ENCODE measurements around the gene ARHGAP26. TPM values are rescaled to one million over a fixed set of nuclear protein-coding genes. Genes with fewer than 3 reads are reported as not detected.

Gene ARHGAP26
- total RNA-seq, 5 donors from 2014 or later (not counting 1 experiment from before 2014, with no cell fraction given), result 22.8 to 49.3 (median 28.3) TPM

DNA sequence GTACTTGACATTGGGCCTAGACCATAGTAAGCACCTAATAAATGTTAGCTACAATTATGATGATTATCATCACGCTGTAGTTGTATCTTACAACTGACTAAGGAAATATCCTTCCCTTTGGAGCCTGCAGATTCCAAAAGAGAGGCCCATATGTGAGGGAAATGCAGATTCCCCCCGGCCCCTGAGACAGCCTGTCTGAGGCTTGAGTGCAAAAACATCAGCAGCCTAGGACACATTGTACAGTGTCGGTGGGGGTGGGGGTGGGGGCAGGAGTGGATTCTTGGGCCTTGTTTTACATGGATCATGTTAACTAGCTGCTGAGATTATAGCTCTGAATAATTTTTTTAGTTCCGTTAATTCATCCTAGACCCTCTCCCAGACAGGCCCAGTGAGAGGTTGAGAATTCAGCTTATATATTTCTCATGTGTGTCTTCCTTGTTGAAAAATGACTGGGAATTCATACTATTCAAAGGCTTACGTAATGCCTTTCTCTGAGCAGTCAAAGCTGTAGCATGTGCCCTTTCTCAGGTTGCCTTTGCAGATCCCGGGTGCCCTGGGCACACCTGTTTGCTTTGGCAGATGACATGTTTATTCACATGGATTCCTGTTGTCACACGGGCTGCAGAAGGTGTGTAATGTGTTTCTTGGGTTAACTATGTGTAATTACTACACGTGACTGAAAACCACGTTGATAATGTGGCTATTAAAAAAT lies 370.5 kb downstream of the ARHGAP26 start:
- peaks cover 0 to 10% of the 10 kb centered on the region in 2 donors for H3K36me3 ChIP-seq (ENCODE audit: control insufficient read depth in 2 of 2, extremely low read depth in 1 of 2, insufficient read depth in 1 of 2, low read length in 1 of 2)
- H3K4me3 ChIP-seq (ENCODE audit: control insufficient read depth in 1 of 2, extremely low read depth in 1 of 2, low read length in 1 of 2), result no peak overlapping the region
- H3K27ac Mint-ChIP-seq, result no peak overlapping the region
- peaks cover 28% of the 10 kb centered on the region for H3K36me3 Mint-ChIP-seq
- DNase-seq (no peak), ATAC-seq (replicated peaks in 1 of 4) (no peak)
- H3K27me3 ChIP-seq (replicated peaks in 1 of 2; ENCODE audit: control insufficient read depth in 2 of 2, extremely low read depth in 1 of 2, insufficient read depth in 2 of 2, low read length in 1 of 2), result no peaks in the 10 kb centered on the region
- H3K27me3 Mint-ChIP-seq, result no peaks in the 10 kb centered on the region
- ChIA-PET POLR2A (no interaction called here), CTCF (no interaction called here)
- no peaks in the 10 kb centered on the region for H3K9me3 ChIP-seq
- whole genome bisulfite sequencing (ENCODE audit: insufficient coverage), result 100% methylated on average over 5 of the region's 9 CpGs
- no peaks in the 10 kb centered on the region for H3K9me3 Mint-ChIP-seq
- H3K4me3 Mint-ChIP-seq, result no peak overlapping the region
- no peak overlapping the region for H3K27ac ChIP-seq (ENCODE audit: low read length)
- H3K4me1 Mint-ChIP-seq, result peaks cover 0 to 5% (median 0%) of the 10 kb centered on the region in 3 donors
- H3K4me1 ChIP-seq (ENCODE audit: control insufficient read depth in 1 of 2, extremely low read depth in 1 of 2, insufficient read depth in 2 of 2, low read length in 2 of 2), result no peaks in the 10 kb centered on the region

DNA sequence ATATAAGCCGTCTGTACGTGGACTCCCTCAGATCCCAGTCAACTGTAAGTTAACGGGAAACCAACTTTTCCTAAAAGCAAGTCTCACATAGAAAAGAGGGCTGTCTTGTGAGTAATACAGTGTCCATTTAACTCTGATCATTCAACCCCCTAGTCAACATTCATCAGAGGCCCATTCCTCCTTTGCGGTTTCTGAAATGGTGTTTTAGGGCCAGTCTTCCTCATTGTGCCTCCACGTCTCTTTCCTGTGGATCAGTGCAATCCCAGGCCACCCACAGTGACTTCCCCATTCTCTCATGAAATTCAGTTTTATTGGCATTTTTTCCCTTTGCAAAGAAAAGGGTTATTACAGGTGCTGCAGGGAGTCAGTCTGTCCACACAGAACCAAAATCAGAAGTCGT lies 371.5 kb downstream of the ARHGAP26 start:
- no peaks in the 10 kb centered on the region for H3K9me3 ChIP-seq
- H3K4me3 Mint-ChIP-seq, result no peak overlapping the region
- ChIA-PET POLR2A (no interaction called here), CTCF (no interaction called here)
- no peak overlapping the region for H3K27ac ChIP-seq (ENCODE audit: low read length)
- H3K4me1 ChIP-seq (ENCODE audit: control insufficient read depth in 1 of 2, extremely low read depth in 1 of 2, insufficient read depth in 2 of 2, low read length in 2 of 2), result no peaks in the 10 kb centered on the region
- H3K36me3 ChIP-seq (ENCODE audit: control insufficient read depth in 2 of 2, extremely low read depth in 1 of 2, insufficient read depth in 1 of 2, low read length in 1 of 2), result peaks cover 0 to 10% of the 10 kb centered on the region in 2 donors
- H3K27me3 Mint-ChIP-seq, result no peaks in the 10 kb centered on the region
- DNase-seq (no peak), ATAC-seq (replicated peaks in 1 of 4) (no peak)
- H3K36me3 Mint-ChIP-seq, result peaks cover 26% of the 10 kb centered on the region
- no peak overlapping the region for H3K27ac Mint-ChIP-seq
- no peak overlapping the region for H3K4me3 ChIP-seq (ENCODE audit: control insufficient read depth in 1 of 2, extremely low read depth in 1 of 2, low read length in 1 of 2)
- H3K4me1 Mint-ChIP-seq, result peaks cover 0 to 5% (median 0%) of the 10 kb centered on the region in 3 donors
- H3K27me3 ChIP-seq (replicated peaks in 1 of 2; ENCODE audit: control insufficient read depth in 2 of 2, extremely low read depth in 1 of 2, insufficient read depth in 2 of 2, low read length in 1 of 2), result no peaks in the 10 kb centered on the region
- H3K9me3 Mint-ChIP-seq, result no peaks in the 10 kb centered on the region
- WGBS (ENCODE audit: insufficient coverage), result 100% methylated on average over 1 of the region's 6 CpGs

GRCh38 chr5:143142596-143143435 lies 372.6 kb downstream of the ARHGAP26 start:
- Histone ChIP-seq H3K27me3 (replicated peaks in 1 of 2; ENCODE audit: control insufficient read depth in 2 of 2, extremely low read depth in 1 of 2, insufficient read depth in 2 of 2, low read length in 1 of 2) (no peaks in the 10 kb centered on the region), H3K9me3 (no peaks in the 10 kb centered on the region), H3K4me3 (ENCODE audit: control insufficient read depth in 1 of 2, extremely low read depth in 1 of 2, low read length in 1 of 2) (no peak overlapping the region), H3K27ac (ENCODE audit: low read length) (no peak overlapping the region), H3K4me1 (ENCODE audit: control insufficient read depth in 1 of 2, extremely low read depth in 1 of 2, insufficient read depth in 2 of 2, low read length in 2 of 2) (no peaks in the 10 kb centered on the region), H3K36me3 (ENCODE audit: control insufficient read depth in 2 of 2, extremely low read depth in 1 of 2, insufficient read depth in 1 of 2, low read length in 1 of 2) (peaks cover 5 to 17% of the 10 kb centered on the region in 2 donors)
- ATAC-seq (replicated peaks in 1 of 4) (no peak), DNase-seq (no peak)
- no peaks in the 10 kb centered on the region for H3K27me3 Mint-ChIP-seq
- 98% methylated on average over 5 of the region's 8 CpGs for WGBS (ENCODE audit: insufficient coverage)
- no peak overlapping the region for H3K27ac Mint-ChIP-seq
- peaks cover 0 to 5% (median 0%) of the 10 kb centered on the region in 3 donors for H3K4me1 Mint-ChIP-seq
- ChIA-PET POLR2A (no interaction called here), CTCF (no interaction called here)
- H3K4me3 Mint-ChIP-seq, result no peak overlapping the region
- no peaks in the 10 kb centered on the region for H3K9me3 Mint-ChIP-seq
- H3K36me3 Mint-ChIP-seq, result peaks cover 32% of the 10 kb centered on the region

DNA sequence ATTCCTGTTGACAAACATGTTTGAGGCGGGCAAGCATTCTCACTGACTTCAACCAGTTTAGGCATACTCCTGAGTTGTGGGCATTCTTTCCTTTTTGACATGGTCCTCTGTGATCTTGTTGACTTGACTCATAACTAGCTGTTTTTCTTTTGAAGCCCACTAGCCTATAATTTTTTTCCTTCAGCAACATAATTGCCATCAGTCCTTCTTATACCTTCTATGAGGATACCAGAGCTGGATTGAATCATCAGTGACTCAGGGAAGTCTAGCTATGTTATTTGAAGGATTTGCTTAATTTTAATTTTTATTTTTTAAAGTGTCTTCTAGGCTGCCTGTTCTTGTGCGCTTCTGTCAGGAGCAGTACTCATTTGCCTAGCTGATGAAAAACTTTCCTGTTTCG lies 373.8 kb downstream of the ARHGAP26 start:
- H3K9me3 Mint-ChIP-seq, result no peaks in the 10 kb centered on the region
- H3K36me3 Mint-ChIP-seq, result peaks cover 35% of the 10 kb centered on the region
- DNase-seq, result no peak
- H3K4me3 Mint-ChIP-seq, result no peak overlapping the region
- no peak overlapping the region for H3K27ac ChIP-seq (ENCODE audit: low read length)
- H3K27ac Mint-ChIP-seq, result no peak overlapping the region
- no peaks in the 10 kb centered on the region for H3K27me3 ChIP-seq (replicated peaks in 1 of 2; ENCODE audit: control insufficient read depth in 2 of 2, extremely low read depth in 1 of 2, insufficient read depth in 2 of 2, low read length in 1 of 2)
- H3K4me1 ChIP-seq (ENCODE audit: control insufficient read depth in 1 of 2, extremely low read depth in 1 of 2, insufficient read depth in 2 of 2, low read length in 2 of 2), result no peaks in the 10 kb centered on the region
- H3K27me3 Mint-ChIP-seq, result no peaks in the 10 kb centered on the region
- H3K4me1 Mint-ChIP-seq, result peaks cover 0 to 5% (median 0%) of the 10 kb centered on the region in 3 donors
- CTCF ChIA-PET, result no interaction called here
- POLR2A ChIA-PET, result no interaction called here
- H3K4me3 ChIP-seq (ENCODE audit: control insufficient read depth in 1 of 2, extremely low read depth in 1 of 2, low read length in 1 of 2), result no peak overlapping the region
- no peaks in the 10 kb centered on the region for H3K9me3 ChIP-seq
- H3K36me3 ChIP-seq (ENCODE audit: control insufficient read depth in 2 of 2, extremely low read depth in 1 of 2, insufficient read depth in 1 of 2, low read length in 1 of 2), result peaks cover 5 to 28% of the 10 kb centered on the region in 2 donors
- no peak for ATAC-seq (replicated peaks in 1 of 4)
- WGBS (ENCODE audit: insufficient coverage), result 100% methylated on average over 1 of the region's 3 CpGs

GRCh38 chr5:143145243-143146160 lies 375.3 kb downstream of the ARHGAP26 start:
- Mint-ChIP-seq H3K36me3 (peaks cover 46% of the 10 kb centered on the region), H3K4me1 (peaks cover 0 to 5% (median 0%) of the 10 kb centered on the region in 3 donors), H3K27ac (no peak overlapping the region), H3K27me3 (no peaks in the 10 kb centered on the region), H3K9me3 (no peaks in the 10 kb centered on the region), H3K4me3 (no peak overlapping the region)
- Histone ChIP-seq H3K27me3 (replicated peaks in 1 of 2; ENCODE audit: control insufficient read depth in 2 of 2, extremely low read depth in 1 of 2, insufficient read depth in 2 of 2, low read length in 1 of 2) (no peaks in the 10 kb centered on the region), H3K27ac (ENCODE audit: low read length) (no peak overlapping the region), H3K4me1 (ENCODE audit: control insufficient read depth in 1 of 2, extremely low read depth in 1 of 2, insufficient read depth in 2 of 2, low read length in 2 of 2) (no peaks in the 10 kb centered on the region), H3K4me3 (ENCODE audit: control insufficient read depth in 1 of 2, extremely low read depth in 1 of 2, low read length in 1 of 2) (no peak overlapping the region), H3K9me3 (no peaks in the 10 kb centered on the region), H3K36me3 (ENCODE audit: control insufficient read depth in 2 of 2, extremely low read depth in 1 of 2, insufficient read depth in 1 of 2, low read length in 1 of 2) (peaks cover 5 to 37% of the 10 kb centered on the region in 2 donors)
- ChIA-PET CTCF (no interaction called here), POLR2A (interaction anchor here in 1 of 2 donors (0.7 kb wide), 1 partner anchor 478 kb away, joined by 3 read pairs; no protein-coding TSS in a partner anchor)
- ATAC-seq (replicated peaks in 1 of 4) (no peak), DNase-seq (no peak)
- WGBS (ENCODE audit: insufficient coverage), result no CpG with 5 or more reads among the region's 9 CpGs

DNA sequence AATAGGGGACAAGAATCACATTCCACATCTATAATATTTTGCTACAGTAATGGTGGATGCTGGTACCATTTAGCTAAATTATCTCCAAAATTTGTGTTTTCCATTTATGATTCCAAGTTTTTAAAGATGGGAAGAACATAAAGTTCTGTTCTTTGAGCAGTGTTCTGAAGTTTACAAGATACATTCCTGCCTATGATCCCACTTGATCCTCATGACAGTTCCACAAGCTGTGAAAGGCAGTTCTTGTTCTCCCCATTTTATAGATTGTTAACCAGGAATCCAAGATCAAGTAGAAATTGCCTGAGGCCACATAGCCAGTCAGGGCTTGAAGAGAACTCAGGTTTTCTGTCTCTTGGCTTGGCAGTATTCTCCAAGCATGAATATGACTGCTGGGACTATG lies 376.0 kb downstream of the ARHGAP26 start:
- H3K9me3 Mint-ChIP-seq, result no peaks in the 10 kb centered on the region
- no peak overlapping the region for H3K4me3 Mint-ChIP-seq
- ChIA-PET POLR2A (interaction anchor here in 1 of 2 donors (0.7 kb wide), 1 partner anchor 477 kb away, joined by 3 read pairs; no protein-coding TSS in a partner anchor), CTCF (no interaction called here)
- Histone ChIP-seq H3K4me1 (ENCODE audit: control insufficient read depth in 1 of 2, extremely low read depth in 1 of 2, insufficient read depth in 2 of 2, low read length in 2 of 2) (no peaks in the 10 kb centered on the region), H3K27ac (ENCODE audit: low read length) (no peak overlapping the region), H3K9me3 (no peaks in the 10 kb centered on the region), H3K36me3 (ENCODE audit: control insufficient read depth in 2 of 2, extremely low read depth in 1 of 2, insufficient read depth in 1 of 2, low read length in 1 of 2) (peaks cover 5 to 37% of the 10 kb centered on the region in 2 donors), H3K4me3 (ENCODE audit: control insufficient read depth in 1 of 2, extremely low read depth in 1 of 2, low read length in 1 of 2) (no peak overlapping the region), H3K27me3 (replicated peaks in 1 of 2; ENCODE audit: control insufficient read depth in 2 of 2, extremely low read depth in 1 of 2, insufficient read depth in 2 of 2, low read length in 1 of 2) (no peaks in the 10 kb centered on the region)
- H3K36me3 Mint-ChIP-seq, result peaks cover 52% of the 10 kb centered on the region
- H3K27ac Mint-ChIP-seq, result no peak overlapping the region
- DNase-seq (no peak), ATAC-seq (replicated peaks in 1 of 4) (no peak)
- no peaks in the 10 kb centered on the region for H3K27me3 Mint-ChIP-seq
- H3K4me1 Mint-ChIP-seq, result peaks cover 0 to 5% (median 0%) of the 10 kb centered on the region in 3 donors
